GM11168 (cell line): Measurements from ENCODE around the gene CFAP97.
"Not testable (repeated sequence)": the region's sequence is repeated elsewhere in the genome, so short reads cannot be mapped to it uniquely, and the experiment has no call there.

Experiments used
- in situ Hi-C: fragments of 300-500 bp; cut with MboI; formaldehyde crosslinking; loops from one replicate; pipeline ENCODE4 v1.12.0; 2022; ENCODE audit warnings: low sequenced_read_pairs; ENCODE audit not compliant: unreplicated experiment

Gene CFAP97

DNA sequence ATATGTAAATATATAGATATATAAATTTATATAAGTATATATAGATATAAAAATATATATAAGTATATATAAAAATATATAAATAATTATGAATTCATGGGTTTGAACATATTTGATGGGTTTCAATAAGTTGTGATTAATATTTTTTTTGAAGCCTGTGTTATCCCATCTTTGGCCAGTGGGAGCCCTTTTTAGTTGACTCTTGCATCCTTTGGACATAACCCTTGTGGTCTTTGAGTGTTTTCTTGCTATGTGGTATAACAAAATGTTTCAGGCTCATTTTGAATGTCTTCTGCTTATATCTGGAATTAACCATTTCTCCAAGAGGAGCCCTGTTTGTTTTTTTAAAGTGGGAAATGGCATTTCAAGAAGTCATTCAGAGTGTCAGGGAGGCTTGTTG, 20.8 kb upstream of the CFAP97 start:
- in situ Hi-C loops = no loop called here

DNA sequence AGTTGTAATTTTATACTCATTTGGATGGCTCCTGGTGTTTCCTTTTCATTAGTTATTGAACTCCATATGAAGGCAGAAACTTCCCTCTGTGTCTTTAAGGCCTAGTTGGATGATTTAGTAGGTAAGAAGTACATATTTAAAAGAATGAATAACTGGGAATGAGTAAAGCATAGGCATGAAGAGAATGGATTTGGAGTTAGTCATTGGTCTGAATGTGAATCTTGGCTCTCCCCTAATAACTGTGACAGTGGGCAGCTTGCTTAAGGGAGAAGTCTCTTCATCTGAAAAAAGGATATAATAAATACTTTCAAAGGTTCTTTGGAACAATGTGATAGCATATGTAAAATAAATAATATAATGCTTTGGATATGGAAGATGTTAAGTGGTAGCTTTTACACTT, 18.8 kb upstream of the CFAP97 start:
- in situ Hi-C loops = no loop called here

DNA sequence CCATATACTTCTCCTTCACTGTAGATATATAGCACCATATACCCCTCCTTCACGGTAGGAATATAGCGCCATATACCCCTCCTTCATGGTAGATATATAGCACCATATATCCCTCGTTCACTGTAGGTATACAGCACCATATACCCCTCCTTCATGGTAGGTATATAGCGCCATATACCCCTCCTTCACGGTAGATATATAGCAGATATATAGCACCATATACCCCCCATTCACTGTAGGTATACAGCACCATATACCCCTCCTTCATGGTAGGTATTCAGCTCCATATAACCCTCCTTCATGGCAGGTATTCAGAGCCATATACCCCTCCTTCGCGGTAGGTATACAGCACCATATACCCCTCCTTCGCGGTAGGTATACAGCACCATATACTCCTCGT, 18.1 kb upstream of the CFAP97 start:
- in situ Hi-C loops = no loop called here

DNA sequence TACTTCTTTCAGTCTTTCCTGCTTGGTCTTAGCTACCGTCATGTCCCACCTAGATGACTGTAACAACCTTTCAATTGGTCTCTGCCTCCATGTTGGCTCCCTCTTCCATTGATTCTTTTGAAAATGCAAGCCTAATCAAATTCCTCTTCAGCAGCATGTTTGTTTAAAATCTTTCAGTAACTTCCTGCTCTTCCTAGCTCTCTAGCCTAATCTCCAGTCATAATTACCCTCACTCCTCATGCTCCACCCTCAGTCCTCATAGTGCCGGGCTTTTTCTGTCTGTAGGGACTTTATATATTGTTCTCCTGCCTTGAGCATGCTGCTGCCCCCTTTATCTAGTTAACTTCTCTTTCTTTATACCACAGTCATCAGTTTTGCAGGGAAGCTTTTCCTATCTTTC, 17.7 kb upstream of the CFAP97 start:
- in situ Hi-C loops = no loop called here

DNA sequence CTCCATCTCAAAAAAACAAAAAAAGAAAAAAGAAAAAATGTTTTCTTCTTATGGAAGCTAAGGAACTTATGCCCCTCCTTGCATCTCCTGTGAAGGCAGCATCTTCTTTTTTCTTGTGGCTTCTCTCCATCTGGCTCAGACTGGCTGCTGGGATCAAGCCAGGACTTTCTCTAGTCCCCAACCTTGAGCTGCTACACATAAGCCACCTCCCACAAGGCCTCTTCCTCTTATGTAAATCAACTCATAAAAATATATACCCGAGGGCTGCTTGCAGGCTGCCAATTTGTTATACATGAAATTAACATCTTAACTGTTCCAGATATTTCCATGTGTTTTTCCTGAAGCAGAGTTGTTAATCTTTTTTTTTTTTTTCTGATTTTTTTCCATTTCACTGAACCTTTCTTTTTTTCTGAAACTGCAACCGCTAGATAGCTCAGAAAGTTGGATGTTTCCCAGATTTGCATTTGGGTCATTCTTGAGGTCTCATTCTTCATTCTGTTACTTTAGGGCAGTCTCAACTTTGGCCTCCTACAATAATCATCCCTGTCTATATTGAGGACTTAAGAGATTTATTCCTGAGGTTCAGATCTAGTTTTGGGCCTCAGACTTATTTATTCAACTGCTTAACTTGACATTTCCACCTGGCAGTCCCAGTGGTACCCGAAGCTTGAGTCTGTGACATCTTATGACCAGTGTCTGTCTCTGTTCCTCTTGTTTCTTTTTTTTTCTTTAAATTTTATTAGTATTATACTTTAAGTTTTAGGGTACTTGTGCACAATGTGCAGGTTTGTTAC, 15.9 kb upstream of the CFAP97 start:
- in situ Hi-C loops = no loop called here

DNA sequence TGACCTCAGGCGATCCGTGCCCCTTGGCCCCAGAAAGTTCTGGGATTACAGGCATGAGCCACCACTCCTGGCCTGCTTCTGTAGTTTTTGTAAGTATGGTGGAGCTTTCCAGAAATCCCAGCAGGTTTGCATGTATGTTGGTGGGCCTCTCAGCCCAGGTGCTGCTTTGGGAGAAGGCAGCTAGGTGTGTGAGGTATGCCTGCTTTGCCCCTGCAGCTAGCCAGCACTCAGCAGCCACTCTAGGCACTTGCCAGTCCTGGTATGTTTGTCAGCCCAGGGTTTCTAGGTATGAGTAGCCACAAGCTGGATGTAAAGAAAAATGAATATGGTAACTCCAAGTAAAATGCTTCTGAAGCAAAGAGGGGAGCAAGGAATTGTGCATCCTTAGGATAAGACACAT, 14.5 kb upstream of the CFAP97 start:
- in situ Hi-C loops = no loop called here

DNA sequence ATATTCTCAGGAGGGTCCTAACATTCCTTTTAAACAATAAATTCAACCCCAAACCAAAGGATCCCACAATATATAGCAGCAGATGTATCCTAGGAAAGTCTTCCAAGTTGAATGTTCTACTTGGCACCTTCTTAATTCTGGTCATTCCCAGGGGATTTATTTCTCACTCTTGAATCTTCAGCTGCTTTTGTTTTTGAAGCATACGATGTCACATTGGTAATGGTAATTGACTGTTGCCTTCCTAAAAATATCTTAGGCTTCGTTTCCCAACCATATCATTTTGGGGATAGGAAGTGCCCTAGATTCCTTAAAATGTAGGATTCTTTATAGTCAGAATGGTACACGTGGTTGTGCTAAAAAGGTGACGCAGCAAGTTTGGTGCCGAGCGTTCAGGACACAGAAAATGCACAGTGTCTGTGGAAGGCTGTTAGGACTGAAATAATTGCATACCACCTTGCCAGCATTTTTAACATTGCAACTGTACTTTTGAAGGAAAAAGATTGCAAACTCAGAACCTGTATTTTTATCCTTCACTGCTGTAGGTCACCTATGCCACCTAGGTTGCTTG, 13.7 kb upstream of the CFAP97 start:
- in situ Hi-C loops = no loop called here

DNA sequence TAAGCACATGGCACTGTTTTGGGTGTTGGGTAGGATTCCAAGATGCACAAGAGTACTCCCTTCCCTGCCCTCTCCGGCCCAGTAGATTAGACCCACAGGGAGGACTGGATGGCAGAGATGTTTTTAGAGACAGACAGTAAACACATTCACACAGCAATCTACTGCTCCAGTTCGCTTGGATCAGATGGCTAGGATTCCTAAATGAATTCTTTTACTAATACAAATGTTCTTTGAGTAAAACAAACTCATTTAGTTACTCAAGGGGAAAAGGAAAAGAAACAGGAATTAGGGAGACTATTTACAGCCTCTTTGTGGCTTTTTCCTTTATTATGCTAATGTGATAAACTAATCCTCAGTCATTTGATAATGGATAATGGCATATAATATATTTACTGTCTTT, 11.5 kb upstream of the CFAP97 start:
- in situ Hi-C loops = no loop called here

DNA sequence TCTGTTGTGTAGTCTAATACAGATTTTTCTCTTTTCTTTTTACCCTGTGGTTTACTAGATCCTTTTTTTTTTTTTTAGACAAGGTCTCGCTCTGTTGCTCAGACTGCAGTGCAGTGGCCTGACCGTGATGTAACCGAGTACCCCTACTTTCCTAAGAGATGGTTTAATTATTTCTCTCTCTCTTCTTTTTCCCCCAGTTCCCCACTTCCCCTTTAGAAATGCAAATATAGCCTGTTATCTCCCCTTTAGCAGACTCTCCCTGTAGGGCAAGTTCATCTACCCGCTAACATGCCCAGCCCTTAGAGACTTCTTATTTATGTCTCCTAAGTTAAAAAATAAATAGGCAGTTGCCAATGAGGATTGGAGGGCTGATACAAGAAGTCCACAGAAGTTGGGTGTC, 10.1 kb upstream of the CFAP97 start:
- in situ Hi-C loops = no loop called here

DNA sequence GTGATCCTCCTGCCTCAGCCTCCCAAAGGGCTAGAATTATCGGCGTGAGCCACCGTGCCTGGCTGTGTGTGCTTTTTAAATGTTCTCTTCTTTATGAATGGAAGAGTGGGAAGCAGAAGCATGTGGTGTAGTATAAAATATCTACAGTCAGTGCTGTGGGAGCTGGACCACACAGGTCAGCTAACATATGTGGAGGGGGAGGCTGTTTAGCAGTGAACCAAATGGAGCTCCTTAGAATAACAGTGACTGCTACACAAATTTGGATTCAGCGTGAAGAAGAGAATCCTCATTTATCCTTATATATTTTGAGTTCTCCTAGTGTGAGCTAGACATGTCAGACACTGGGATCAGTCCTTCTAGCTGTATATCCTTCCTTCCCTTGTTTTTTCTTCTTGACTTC, 8.8 kb upstream of the CFAP97 start:
- in situ Hi-C loops = no loop called here

DNA sequence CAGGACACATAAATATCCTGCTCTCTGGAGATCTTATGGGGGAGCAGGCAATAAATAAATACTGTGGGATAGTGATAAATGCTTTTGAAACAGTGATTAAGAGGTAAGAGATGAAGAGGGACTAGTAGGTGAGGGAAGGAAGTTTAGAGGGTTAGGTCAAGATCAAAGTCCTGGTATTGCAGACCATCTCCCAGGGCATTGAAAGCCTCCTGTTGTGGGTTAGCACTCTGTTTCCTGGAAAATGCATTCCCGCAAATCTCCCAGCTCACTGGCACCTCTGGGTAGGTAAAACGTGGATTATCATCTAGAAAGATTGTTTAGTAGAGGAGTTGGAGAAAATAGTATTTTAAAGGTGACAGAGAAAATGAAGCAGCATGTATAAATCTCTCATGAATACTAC, 7.8 kb upstream of the CFAP97 start:
- in situ Hi-C loops = no loop called here

DNA sequence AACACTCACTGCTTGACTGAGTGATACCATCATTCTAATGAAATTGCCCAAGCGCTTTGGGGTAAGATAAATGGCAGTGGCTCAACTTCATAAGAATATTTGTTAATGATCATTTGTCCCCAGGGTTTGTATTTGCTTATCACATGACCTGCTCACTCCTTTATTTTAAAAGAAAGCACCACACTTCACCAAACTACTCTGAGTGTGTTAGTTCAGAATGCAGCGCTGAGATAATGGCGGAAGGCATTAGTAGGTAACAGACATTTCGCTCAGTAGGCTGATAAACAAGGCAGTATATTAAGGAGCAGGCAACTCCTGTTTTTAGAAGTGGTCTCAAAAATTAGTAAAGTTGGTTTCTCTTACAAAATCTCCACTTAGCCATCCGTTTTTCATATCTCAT, 7.2 kb upstream of the CFAP97 start:
- in situ Hi-C loops = no loop called here

DNA sequence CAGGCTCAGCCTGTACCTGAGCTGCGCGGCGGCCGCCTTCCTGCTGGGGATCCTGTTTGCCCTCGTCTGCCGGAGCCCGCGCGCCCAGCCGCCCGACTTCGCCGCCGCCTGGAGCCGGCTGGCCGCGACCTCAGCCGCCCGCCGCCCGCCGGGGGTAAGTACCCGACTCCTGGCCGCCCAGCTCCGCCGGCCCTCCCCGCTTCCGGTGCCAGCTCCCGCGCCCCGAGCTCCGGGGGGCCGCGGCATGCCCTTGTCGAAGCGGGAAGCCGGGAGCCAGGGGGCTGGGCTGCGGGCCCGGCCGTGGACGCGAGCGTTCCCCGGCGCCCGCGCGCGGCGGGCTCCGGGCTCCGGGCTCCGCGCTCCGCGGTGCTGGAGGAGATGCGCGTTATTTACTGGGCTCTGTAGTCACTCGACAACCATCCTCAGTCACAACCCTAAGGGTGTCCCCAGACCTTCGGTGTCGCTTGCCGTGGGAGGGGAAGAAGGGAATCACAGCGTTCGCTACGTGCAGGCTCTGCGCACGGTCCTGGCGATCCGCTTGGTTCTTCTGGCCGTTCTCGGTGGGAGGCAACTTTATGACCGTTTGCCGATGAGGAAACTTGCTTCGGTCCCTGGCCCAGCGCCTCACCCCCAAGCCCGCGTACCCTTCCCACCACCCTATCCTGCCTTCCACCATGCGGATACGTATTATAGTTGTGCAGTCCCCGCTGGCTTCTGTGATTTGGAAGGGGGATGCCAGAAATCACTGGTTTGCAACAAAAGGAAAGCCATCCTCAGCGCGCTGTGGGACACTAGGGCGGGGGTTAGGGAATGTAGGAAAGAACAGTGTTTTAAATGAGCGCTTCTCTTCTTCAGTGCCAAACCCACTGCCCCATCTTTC, 6.5 kb upstream of the CFAP97 start:
- in situ Hi-C loops = no loop called here

DNA sequence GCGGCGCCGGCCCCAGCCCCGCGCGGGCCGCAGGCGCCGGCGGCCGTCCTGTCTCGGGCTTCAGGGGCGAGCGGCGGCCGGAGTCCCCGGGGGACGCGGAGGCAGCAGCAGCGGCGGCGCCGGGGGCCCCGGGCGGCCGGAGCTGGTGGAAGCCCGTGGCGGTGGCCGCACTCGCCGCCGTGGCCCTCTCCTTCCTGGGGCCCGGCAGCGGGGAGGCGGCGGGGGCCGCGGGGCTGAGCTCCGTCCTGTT, 6.0 kb upstream of the CFAP97 start:
- in situ Hi-C loops = not testable (repeated sequence)

DNA sequence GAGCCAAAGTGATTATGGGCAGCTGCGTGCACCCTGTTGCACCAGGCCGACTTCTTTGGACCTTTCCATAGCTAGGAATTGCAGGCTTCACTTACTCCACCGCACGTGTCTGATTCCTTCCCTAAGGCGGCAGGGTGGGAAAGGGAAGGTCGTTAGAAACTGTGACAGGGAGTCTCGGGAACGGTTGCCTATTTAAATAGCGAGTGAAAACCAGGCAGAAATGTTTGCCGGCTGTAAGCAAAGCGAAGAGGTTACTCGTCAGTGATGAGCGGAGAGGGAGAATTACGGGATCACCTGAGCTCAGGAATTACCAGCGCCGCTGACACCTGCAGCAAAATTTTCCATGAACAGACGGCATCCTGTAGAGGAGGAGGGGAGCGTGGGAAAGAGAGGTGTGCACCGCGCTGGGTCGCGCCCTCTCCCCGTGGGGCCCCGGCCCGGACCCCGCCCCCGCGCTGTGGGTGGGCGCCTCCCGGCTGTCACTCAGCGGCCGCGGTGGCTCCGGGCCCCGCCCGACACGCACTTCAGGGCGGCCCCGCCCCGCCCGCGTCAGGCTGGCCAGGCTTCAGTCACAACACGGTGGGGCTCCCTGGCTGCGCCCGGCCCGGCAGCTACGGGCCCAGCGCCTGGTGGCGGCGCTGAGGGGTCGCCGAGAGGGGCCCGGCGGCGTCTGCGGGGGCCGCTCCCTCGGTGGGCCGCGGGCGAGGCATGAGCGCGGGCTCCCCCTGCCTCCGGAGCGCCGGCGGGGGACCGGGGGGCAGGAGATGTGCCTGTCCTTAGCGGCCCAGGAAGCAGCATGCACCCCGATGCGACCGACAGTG, 5.4 kb upstream of the CFAP97 start, which contains the start of gene SNX25:
Gene SNX25 (plus strand): TSS at position 568 of the 821 bp plus-strand sequence. CDS start 229 bp downstream, at position 797.
- in situ Hi-C loops = no loop called here

DNA sequence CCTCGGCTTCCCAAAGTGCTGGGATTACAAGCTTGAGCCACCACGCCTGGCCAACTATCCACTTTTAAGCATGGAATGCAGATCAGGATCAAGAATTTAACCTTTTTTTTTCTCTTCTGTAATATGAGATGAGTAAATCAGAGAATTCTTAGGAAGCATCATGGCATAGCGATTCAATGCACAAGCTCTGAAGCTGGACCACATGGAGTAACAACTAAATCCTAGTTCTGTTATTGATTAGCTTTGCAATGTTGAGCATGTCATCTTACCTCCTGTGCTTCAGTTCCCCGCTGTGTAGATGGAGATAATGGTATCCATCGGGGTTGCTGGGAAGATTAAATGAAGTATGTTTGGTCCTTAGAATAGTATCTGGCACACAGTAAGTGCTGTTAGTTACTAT, 3.7 kb upstream of the CFAP97 start:
- in situ Hi-C loops = no loop called here

DNA sequence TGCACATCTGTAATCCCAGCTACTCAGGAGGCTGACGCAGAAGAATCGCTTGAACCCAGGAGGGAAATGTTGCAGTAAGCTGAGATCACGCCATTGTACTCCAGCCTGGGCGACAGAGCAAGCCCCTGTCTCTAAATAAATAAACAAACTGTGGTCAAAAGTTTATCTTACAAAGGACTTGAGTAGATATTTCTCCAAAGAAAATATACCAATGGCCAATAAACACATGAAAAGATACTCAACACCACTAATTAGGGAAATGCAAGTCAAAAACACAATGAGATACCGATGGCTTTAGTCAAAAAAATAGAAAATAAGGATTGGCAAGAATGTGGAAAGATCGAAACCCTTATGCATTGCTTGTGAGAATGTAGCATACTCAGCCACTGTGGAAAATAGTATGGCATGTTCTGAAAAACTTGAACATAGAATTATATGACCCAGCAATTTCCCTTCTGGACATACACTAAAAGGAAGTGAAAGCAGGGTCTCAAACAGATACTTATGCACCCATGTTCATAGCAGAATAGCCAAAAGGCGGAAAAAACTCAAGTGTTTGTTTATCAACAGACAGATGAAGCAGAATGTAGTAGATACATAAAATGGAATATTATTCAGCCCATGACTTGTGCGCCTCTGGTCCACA, 2.0 kb upstream of the CFAP97 start:
- in situ Hi-C loops = no loop called here

DNA sequence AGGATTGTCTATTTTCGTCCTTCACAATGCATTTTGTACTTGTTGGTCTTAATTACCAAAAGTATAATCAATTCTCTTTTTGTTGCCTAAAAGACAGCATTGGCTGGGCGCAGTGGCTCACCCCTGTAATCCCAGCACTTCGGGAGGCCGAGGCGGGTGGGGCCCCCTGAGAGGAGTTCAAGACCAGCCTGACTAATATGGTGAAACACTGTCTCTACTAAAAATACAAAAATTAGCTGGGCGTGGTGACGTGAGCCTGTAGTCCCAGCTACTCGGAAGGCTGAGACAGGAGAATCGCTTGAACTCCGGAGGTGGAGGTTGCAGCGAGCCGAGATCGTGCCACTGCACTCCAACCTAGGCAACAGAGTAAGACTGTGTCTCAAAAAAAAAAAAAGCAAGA, 1.3 kb upstream of the CFAP97 start:
- in situ Hi-C loops = not testable (repeated sequence)

DNA sequence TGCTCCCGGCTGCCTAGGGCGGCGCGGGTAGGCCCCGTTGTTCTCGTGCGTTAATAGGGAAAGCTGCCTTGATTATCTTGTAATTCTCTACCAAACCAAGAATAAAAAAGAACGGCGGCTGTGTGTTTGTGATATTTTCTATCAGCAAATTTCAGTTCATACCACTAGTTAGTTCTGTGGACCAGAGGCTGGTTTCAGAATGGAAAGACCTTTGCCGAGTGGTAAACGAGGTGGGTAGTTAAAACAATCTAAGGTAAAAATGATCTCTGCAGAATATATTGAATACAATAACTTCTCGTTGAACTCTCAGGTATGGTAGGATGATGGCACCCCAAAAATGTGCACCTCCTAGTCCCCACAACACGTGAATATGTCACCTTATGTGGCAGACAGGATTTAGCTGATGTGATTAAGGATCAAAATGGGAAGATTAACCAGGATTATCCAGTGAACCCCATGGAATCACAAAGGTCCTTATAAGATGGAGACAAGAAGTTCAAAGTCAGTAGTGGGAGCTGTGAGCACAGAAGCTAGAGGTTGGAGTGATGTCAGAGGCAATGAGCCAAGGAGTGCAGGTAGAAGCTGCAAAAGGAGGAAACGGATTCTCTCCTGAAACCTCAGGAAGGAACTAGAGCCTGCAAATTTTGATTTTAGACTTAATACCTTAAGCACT, 574 bp upstream of the CFAP97 start:
- in situ Hi-C loops = no loop called here
